Activated CD4-positive, alpha-beta T cell treated with anti-CD3 and anti-CD28 coated beads for 48 hours (primary cell): ENCODE measurements around the gene JOSD2.

ENCODE experiments used
- DNase-seq: peaks from one replicate; pipeline ENCODE4 v3.0.0-alpha.2; 2020

The JOSD2 gene

GRCh38 chr19:50512999-50513745 is 2.2 kb upstream of the JOSD2 start:
- DNase-seq = no peak

GRCh38 chr19:50512112-50512998 is 1.4 kb upstream of the JOSD2 start:
- no peak for DNase-seq

GRCh38 chr19:50510700-50511068 is 307 bp downstream of the JOSD2 start:
- DNase-seq = no peak

GRCh38 chr19:50510121-50510670 is 795 bp downstream of the JOSD2 start:
- no peak for DNase-seq

- DNase-seq = no peak
These were observed 1.6 kb downstream of the JOSD2 start for GRCh38 chr19:50509366-50509765.

GRCh38 chr19:50508843-50509190 is 2.2 kb downstream of the JOSD2 start:
- DNase-seq = no peak

GRCh38 chr19:50507376-50507775 is 3.6 kb downstream of the JOSD2 start:
- no peak for DNase-seq

- no peak for DNase-seq
These were observed 4.3 kb downstream of the JOSD2 start for GRCh38 chr19:50506700-50507099.

- DNase-seq = no peak
These were observed 5.0 kb downstream of the JOSD2 start for GRCh38 chr19:50505856-50506611.

- DNase-seq = no peak
These were observed 9.2 kb downstream of the JOSD2 start for GRCh38 chr19:50501568-50502475.

- DNase-seq = no peak
These were observed 9.8 kb downstream of the JOSD2 start for GRCh38 chr19:50501186-50501567.

GRCh38 chr19:50500753-50501151 is 10.2 kb downstream of the JOSD2 start:
- DNase-seq = no peak

- DNase-seq = no peak
These were observed 10.8 kb downstream of the JOSD2 start for GRCh38 chr19:50500060-50500752.

- no peak for DNase-seq
These were observed 12.6 kb downstream of the JOSD2 start for GRCh38 chr19:50498219-50499056.

- no peak for DNase-seq
These were observed 14.0 kb downstream of the JOSD2 start for GRCh38 chr19:50497022-50497405.

- no peak for DNase-seq
These were observed 14.6 kb downstream of the JOSD2 start for GRCh38 chr19:50496189-50497021.

- DNase-seq = no peak
These were observed 15.9 kb downstream of the JOSD2 start for GRCh38 chr19:50495020-50495531.

GRCh38 chr19:50494186-50495019 is 16.6 kb downstream of the JOSD2 start:
- no peak for DNase-seq
